Type B pancreatic cell (in vitro differentiated cells): ENCODE data around the gene SLC25A1. TPM values are rescaled to one million over a fixed set of nuclear protein-coding genes. Genes with fewer than 3 reads are reported as not detected.

Experiments used
- DNase-seq: peaks from one replicate; pipeline ENCODE4 v3.0.0; 2021; ENCODE audit warnings: mixed read lengths; ENCODE audit not compliant: unreplicated experiment; ENCODE audit errors: extremely low spot score
- H3K27ac Mint-ChIP-seq: 2 replicates; pipeline ENCODE4 v1.8.0; 2021; ENCODE audit warnings: mild to moderate bottlenecking, mixed read lengths
- H3K27me3 Mint-ChIP-seq: 2 replicates; pipeline ENCODE4 v1.8.0; 2021; ENCODE audit warnings: mixed read lengths
- H3K36me3 Mint-ChIP-seq: 2 replicates; pipeline ENCODE4 v1.8.0; 2021; ENCODE audit warnings: mixed read lengths
- H3K4me1 Mint-ChIP-seq: one replicate; pipeline ENCODE4 v1.8.0; 2021; ENCODE audit warnings: mixed read lengths; ENCODE audit not compliant: unreplicated experiment
- H3K4me3 Mint-ChIP-seq: 2 replicates; pipeline ENCODE4 v1.8.0; 2021; ENCODE audit warnings: mild to moderate bottlenecking, mixed read lengths
- H3K9me3 Mint-ChIP-seq: 2 replicates; pipeline ENCODE4 v1.8.0; 2021; ENCODE audit warnings: mixed read lengths
- CTCF ChIP-seq: fragments of 200-600 bp; sonication (generic); conservative IDR thresholded peaks from 2 replicates; pipeline ENCODE4 v1.5.0; 2021; ENCODE audit warnings: antibody characterized with exemption, mild to moderate bottlenecking
- total RNA-seq: library from RNA; stranded (reverse); gene quantifications from 2 replicates; pipeline ENCODE4 v1.2.1, GENCODE V29; 2021; ENCODE audit warnings: low replicate concordance

SLC25A1 gene
- total RNA-seq, 1 donor from 2014 or later, result 94.4 TPM

DNA sequence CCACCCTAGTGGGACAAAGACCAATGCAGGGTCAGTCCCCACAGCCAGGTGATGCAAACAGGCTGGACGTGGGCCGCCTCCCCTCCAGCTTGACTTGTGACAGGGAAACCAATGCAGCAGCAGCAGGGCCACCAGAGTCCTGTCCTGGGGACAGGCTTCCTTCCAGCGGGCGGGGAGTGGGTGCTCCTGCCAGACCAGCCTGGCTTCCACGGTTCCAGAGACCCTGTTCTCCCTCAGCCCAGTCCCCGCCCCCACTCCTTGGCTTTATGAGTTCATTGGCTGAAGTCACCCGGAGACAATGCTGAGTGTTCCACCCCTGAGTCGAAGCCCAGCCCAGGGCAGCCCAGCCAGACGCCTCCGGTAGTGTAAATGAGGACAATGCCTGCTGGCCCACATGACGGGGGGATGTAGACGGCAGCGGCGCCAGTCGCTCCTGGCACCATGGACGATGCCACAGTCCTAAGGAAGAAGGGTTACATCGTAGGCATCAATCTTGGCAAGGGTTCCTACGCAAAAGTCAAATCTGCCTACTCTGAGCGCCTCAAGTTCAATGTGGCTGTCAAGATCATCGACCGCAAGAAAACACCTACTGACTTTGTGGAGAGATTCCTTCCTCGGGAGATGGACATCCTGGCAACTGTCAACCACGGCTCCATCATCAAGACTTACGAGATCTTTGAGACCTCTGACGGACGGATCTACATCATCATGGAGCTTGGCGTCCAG, 47.4 kb downstream of the SLC25A1 start, which contains the start of gene TSSK2:
TSS of gene TSSK2 (plus strand) at position 350 of the 726 bp plus-strand sequence. CDS start at position 442, 92 bp downstream.
- Mint-ChIP-seq H3K27me3 (no peaks in the 10 kb centered on the region), H3K36me3 (peaks cover 6% of the 10 kb centered on the region), H3K9me3 (no peaks in the 10 kb centered on the region), H3K4me3 (no peak within 1 kb of the TSS), H3K4me1 (no peaks in the 10 kb centered on the region), H3K27ac (no peak within 1 kb of the TSS)
- TF ChIP-seq CTCF, result no peak
- DNase-seq, result no peak

DNA sequence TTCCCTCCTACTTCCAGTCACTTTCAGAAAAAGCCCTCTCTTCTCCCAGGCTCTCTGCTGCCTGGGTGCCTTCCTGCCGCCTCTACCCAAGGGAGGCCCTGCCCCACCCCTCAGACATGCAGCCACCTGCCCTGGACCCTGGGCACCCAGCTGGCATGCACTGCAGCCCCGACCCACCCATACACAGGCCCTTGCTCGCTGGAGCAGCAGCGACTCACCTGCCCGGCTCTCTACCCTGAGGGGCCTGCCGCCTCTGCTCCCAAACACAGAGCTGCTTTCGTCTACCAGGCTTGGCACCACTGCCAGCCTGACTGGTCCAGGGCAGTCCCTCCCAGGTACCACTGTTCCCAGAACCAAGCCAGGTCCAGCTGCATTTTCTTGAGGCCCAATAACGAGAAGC, 48.7 kb downstream of the SLC25A1 start:
- no peak for DNase-seq
- no peak overlapping the region for H3K27ac Mint-ChIP-seq
- H3K4me1 Mint-ChIP-seq, result no peaks in the 10 kb centered on the region
- H3K36me3 Mint-ChIP-seq, result no peaks in the 10 kb centered on the region
- no peak for TF ChIP-seq CTCF
- H3K27me3 Mint-ChIP-seq, result no peaks in the 10 kb centered on the region
- H3K9me3 Mint-ChIP-seq, result no peaks in the 10 kb centered on the region
- no peak overlapping the region for H3K4me3 Mint-ChIP-seq

DNA sequence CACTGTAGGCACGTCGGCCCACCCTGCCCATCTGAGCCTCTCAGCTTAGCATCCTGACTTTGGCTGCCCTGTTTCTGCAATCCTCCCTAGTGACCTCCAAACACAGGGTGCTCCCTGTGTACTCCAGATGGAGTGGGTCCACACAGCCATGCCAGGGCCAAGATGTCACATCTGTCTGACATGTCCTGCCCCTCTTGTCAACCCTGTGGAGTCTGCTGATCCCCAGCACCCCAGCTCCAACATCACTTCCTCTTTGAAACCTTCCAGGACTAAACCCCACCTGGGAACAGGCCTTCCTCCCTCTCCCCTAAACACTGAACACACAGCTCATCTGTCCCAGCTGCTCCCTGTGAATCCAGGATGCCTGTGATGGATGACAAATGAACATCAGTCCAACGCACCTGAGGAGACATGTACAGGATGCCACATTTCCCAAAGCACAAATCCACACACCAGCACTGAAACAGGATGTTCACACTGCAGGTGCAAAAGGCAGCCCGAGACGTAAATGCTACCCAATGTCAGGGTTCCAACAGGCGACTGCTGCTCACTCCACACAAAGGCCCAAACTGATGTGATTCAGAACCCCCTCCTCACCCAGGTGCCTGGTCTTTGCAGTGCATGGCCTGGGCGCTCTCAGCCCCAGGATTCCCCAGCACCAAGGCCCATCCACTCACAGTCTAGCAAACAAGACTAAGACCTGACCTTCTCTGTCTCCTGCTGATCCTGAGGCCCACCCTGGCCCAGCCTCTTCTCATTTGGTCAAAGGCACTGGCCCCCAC, 49.4 kb downstream of the SLC25A1 start:
- TF ChIP-seq CTCF, result no peak
- Mint-ChIP-seq H3K9me3 (no peaks in the 10 kb centered on the region), H3K4me1 (no peaks in the 10 kb centered on the region), H3K27me3 (no peaks in the 10 kb centered on the region), H3K36me3 (no peaks in the 10 kb centered on the region), H3K27ac (no peak overlapping the region), H3K4me3 (no peak overlapping the region)
- no peak for DNase-seq

DNA sequence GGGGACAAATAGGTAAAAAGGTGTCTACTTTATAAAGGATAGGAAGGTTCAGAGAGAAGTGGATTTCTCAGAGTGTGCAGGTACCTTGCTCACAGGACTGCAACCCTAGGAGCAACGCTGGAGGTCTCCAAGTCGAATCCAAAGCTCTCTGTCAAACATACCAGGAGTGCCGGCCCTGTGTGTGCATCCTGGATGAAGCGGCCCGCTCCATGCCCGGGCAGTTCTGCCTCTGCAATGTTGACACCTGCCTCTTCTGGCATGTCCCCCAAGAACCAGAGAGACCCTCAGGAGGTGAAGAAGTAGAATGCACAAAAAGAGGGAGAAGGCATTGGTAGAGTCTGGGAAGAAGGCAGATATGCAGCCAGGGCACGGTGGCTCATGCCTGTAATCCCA, 50.5 kb downstream of the SLC25A1 start:
- Mint-ChIP-seq H3K27ac (no peak overlapping the region), H3K4me3 (no peak overlapping the region)
- TF ChIP-seq CTCF, result no peak

GRCh38 chr22:19127329-19128008, 51.1 kb downstream of the SLC25A1 start:
- Mint-ChIP-seq H3K9me3 (no peaks in the 10 kb centered on the region), H3K27ac (no peak overlapping the region), H3K36me3 (no peaks in the 10 kb centered on the region), H3K4me1 (peaks cover 6% of the 10 kb centered on the region), H3K4me3 (no peak overlapping the region), H3K27me3 (no peaks in the 10 kb centered on the region)
- TF ChIP-seq CTCF, result no peak
- no peak for DNase-seq

More for the DNA sequence above, 50.5 kb downstream of the SLC25A1 start:
- no peaks in the 10 kb centered on the region for H3K27me3 Mint-ChIP-seq
- no peaks in the 10 kb centered on the region for H3K36me3 Mint-ChIP-seq
- H3K4me1 Mint-ChIP-seq, result peaks cover 2% of the 10 kb centered on the region
- DNase-seq, result no peak
- H3K9me3 Mint-ChIP-seq, result no peaks in the 10 kb centered on the region
